NCI-H1694 (cell line): ENCODE data around the gene DOCK3.

Experiments
- DNase-seq: peaks from one replicate; lab custom pipeline; 2025; lab: John Stamatoyannopoulos, UW

Gene DOCK3, protein sequence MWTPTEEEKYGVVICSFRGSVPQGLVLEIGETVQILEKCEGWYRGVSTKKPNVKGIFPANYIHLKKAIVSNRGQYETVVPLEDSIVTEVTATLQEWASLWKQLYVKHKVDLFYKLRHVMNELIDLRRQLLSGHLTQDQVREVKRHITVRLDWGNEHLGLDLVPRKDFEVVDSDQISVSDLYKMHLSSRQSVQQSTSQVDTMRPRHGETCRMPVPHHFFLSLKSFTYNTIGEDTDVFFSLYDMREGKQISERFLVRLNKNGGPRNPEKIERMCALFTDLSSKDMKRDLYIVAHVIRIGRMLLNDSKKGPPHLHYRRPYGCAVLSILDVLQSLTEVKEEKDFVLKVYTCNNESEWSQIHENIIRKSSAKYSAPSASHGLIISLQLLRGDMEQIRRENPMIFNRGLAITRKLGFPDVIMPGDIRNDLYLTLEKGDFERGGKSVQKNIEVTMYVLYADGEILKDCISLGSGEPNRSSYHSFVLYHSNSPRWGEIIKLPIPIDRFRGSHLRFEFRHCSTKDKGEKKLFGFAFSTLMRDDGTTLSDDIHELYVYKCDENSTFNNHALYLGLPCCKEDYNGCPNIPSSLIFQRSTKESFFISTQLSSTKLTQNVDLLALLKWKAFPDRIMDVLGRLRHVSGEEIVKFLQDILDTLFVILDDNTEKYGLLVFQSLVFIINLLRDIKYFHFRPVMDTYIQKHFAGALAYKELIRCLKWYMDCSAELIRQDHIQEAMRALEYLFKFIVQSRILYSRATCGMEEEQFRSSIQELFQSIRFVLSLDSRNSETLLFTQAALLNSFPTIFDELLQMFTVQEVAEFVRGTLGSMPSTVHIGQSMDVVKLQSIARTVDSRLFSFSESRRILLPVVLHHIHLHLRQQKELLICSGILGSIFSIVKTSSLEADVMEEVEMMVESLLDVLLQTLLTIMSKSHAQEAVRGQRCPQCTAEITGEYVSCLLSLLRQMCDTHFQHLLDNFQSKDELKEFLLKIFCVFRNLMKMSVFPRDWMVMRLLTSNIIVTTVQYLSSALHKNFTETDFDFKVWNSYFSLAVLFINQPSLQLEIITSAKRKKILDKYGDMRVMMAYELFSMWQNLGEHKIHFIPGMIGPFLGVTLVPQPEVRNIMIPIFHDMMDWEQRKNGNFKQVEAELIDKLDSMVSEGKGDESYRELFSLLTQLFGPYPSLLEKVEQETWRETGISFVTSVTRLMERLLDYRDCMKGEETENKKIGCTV (N-terminal part only)

DNA sequence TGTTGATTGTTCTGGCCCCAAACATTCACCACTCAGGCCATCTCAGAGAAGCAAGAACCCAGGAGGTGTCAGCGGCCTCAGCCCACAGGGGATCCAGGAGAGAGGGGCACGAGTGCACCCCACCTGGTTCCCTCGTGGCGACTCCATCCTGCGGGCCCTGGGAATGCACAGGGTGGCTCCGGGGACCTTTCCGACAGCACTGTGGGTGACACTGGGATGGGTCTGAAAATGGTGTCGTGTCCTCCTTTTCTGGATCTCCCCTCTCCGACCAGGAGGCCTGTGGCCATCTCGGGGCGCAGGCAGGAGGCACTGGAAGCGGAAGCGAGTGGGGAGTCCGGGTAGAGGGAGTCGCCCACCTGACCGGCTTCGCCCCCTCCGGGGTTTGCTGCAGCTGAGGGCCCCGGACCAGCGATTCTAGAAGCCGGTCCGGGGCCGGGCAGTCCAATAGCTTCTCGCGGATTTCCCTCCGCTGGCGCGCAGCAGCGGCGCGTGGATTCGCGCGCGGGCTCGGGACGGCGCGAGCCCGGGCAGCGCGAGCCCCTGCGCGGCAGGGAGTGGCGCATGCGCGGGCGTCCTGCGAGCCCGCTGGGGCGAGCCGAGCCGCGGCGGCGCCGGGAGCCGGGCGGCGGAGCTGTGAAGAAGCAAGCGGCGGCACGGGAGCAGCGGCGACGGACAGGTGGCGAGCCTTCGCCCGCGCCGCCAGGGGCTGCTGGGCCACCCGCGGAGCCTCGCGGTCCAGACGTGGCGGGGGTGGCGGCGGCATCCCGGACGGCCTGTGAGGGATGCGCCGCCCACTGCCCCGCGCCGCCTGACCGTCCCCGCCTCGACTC is at the start of gene DOCK3:
Gene DOCK3, plus strand, starts transcription at position 579 of the 830 bp plus-strand sequence. CDS start 337 bp downstream, outside the sequence.
- no peak for DNase-seq

DNA sequence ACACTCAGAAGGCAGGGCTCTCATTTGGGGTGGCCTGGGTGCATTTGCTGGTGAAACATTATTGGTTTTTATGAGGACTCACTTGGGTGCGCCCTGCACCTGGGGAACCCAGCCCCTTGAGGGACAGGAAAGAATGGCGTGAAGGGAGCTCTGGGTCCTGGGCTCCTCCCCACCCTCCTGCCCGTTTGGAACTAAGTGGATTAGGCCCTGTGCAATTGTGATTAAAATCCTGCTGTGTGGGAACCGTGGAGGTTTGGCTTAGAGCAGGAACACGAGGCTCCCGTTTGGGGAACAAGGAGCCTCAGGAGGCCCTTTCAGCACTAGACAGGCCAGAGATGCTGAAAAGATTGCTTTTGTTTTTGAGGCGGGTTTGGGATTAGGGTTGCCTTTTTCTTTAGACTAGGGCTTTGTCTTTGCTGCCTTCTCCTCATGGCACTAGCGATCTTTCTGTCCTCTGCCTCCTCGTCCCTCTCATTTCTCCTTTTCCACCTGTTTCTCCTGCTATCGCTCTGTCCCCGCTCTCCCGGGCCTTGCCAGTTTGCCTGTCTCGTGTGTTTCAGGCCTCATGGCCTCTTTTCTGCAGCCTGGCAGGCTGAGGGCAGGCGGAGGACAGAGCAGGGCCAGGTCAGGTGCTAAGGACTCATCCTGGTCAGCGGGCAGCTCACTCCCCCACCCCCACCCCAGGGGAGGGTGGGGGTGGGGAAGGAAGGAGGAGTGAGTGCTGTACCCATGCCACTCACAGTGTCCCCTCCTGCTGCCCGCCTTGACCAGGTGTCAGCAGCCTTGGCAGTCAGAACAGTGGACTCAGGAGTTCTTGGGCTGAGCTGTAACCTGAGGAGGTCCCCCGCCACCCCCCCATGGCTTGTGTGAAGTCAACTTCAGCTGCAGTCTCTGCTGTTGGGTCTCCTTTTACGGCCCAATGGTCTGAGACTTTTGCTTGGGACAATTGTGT is 49.2 kb upstream of the DOCK3 start:
- no peak for DNase-seq

DNA sequence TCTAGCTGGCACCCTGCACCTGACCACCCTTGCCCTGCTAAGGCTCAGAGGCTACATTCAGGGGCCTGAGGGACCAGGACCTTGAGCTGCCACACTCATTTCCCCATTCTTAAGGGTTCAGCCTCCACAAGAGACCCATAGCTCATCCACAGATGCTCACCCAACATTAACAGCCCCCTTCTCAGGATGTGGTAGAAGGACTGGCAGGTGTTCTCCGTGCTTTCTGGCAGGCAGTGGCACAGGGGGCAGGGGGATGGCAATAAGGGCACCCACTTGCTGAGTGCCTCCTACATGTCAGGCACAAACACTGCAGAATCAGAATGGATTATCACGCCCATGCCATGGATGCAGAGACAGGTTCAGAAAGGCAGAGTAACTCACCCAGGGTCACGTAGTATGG is 48.3 kb upstream of the DOCK3 start:
- no peak for DNase-seq

DNA sequence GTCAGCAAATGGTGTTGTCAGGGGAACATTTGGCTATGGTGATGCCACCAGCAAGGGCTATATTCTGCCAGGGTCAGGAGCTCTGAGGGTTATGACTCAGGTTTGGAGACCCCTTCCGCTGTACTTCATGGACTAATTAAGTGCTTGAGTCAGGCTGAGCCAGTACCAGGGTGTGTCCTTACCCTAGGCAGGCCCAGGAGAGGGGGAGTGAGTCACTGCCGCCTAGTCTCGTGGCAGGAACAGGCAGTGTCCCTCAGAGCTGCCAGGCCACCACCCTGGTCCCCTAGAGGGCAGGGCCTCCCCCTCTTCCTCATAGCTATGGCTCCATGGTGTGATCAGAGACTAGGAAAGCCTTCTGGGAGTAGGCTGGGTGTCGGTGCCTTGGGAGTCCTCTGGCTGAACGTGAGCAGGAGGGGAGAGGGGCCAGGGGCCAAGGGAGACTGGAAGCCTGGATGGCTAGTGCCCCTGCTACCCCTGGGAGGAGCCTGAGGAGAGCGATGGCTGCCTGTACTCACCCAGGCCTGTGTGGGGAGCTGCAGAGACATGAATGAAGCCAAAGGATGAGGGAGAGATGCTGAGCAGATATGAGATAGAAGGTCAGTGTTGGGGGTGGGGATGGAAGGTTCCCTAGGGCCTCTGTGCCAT is 47.2 kb upstream of the DOCK3 start:
- DNase-seq = no peak

DNA sequence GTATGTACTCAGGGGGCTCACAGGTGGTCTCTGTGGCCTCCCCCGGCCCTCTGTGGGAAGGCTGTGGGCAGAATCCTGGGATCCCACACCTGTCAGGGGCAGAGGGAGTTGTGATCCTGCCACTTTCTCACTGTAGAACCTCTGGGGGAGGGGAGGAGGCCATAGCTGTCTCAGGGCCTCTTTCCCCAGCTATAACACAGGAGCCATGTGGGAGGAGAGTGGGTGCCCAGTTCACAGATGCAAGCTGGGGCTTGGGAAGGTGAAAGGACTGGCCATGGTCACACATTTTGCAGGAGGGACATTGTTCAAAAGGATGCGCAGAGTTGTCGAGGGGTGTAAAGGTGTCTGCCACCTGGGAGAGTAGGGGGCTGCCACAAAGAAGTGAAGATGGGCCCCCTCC is 46.1 kb upstream of the DOCK3 start:
- DNase-seq = no peak

DNA sequence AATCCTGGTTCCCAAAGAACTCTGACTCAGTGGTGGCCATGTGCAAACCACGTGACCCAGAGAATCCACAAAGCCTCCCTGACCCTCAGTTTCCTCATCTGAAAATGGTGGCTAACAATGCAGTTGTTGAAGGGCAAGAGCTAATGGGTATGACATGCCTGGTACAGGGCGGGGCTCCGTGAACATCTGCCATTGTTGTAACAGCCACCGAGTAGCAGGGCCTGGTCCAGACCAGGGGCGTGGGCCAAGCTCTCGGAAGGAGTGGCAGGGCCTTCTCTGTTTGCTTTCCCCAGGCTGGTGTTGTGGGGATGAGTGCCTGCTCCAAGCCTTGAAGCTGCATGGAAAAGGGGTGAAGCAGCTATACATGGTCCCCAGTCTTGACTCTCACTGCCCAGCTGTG is 44.3 kb upstream of the DOCK3 start:
- DNase-seq = no peak

DNA sequence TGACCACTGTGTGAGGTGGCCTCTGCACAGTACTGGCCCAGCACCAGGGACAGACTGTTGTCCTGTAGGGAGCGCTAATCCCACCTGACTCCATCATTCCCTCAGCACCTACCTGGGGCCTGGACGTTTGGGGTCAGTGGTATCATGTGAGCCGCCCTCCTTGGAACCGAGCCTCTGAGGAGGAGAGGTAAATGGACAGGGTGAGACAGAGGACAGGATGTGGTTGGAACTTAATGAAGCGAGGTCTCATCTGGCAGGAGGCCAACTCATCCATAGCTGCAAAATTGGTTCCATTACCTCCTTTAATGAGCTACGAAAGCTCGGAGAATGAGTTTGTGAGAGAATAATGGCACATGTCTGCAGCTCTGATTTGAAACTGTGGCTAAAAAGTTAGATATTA is 43.9 kb upstream of the DOCK3 start:
- DNase-seq = no peak

DNA sequence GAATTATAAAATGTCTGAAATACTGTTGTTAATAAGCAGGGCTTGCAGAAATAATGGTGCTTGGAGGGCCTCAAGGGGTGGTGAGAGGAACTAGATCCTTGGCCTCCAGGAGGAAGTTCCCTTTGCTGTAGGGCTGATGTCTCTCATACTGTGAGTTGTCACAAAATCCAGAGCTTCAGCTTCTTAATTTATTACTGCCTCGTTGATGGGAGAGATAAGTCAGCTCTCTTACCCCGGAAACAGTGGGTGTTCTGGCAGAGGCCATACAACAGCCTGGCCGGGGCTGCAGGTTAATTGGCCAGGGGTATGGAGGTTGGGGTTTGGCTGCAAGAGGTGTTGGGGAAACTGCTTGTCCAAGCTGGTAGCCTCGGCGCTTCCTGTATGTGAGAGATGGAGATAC is 42.3 kb upstream of the DOCK3 start:
- no peak for DNase-seq

DNA sequence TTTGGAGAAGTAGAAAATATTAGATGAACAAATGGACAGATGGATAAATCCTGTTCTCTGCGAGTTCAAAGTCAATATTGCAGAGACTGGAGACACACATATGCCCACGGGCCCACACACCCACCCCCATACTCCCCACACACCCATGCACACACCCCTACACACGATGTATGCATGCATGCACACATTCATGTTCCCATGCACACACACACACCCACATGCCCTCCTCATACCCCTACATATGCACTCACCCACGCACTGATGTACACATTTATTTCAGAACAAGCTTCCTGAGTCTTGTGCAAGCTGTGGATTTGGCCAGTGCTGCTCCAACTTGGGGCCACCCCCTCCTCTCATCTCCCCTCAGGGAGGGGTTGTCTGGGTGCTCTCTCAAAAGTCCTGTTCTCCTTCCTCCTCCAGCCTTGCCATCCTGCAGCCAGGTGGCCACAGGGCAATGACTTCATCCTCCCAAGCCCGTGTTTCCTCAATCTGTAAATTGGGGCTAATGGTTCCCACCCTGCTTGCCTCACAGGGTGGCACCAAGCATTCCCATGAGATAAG is 41.4 kb upstream of the DOCK3 start:
- DNase-seq = no peak

DNA sequence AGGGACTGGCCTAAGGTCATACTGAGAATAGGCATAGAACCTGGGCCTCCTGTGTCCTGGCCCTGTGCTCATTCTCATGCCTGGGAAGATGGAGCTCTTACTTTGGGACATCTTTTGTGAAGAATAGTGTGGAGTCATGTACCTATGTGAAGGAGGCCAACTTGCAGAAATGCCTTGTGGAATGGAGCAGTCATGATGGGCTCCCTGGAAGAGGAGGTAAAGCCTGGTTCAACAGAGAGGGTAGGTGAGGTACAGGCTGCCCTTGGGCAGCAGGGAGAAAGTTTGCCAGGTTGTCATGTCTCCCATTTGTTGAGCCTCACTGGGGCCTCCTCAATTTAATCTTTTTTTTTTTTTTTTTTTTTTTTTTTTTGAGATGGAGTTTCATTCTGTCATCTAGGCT is 39.7 kb upstream of the DOCK3 start:
- DNase-seq = no peak

DNA sequence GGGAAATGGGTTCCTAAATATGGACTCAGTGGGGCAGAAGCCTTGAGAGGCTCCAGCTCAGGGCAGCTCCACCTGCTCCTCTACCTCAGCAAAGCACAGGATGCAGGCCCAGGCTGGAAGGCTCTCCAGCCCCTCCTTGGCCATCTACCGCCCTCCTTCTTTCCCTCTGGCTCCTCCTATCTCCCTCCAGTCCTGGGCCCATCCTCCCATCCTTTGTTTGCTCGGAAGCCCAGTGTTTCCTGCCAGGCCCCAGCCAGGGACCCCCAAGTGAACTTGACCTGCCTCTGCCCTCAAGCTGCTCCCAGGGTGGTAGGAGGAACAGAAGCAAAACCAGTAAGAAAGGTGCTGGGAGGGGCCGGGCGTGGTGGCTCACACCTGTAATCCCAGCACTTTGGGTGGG is 37.7 kb upstream of the DOCK3 start:
- no peak for DNase-seq

DNA sequence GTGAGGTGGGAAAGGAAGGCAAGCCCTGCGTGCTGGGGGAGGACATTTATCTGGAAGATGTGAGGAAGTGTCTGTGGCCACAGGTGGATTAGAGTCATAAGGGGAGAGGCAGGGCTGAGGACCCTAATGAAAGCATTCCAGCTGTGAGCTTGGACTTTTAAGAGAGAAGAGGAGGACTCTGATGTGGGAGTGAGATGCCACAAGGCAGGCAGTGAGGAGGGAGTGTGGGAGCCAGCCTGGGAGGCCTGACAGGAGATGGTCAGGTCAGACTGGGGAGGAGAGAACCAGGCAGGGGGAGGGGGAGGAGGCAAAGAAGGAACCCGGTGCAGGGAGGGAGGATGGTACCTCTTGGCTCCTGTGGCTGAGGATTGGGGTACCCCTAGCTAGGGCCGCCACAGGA is 36.8 kb upstream of the DOCK3 start:
- no peak for DNase-seq

DNA sequence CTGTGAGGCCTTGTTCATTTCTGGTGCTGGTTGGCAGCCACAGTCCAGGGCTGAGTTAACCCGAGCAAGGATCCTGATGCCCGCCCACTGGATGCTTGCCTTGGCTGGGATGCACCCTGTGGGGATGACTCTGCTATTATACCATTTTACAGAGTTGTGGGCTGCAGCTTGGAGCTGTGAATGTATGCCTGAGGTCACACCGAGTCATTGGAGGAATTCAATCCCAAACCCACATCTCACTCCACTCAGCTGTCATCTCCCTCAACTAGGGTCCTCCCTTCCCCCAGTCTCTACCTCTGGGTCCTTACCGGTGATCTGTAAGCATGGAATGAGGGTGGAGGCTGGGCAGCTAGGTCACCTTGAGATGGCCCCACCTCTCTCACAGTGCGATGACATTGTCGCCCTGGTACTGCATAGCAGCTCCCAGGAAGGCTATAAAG is 35.7 kb upstream of the DOCK3 start:
- no peak for DNase-seq

DNA sequence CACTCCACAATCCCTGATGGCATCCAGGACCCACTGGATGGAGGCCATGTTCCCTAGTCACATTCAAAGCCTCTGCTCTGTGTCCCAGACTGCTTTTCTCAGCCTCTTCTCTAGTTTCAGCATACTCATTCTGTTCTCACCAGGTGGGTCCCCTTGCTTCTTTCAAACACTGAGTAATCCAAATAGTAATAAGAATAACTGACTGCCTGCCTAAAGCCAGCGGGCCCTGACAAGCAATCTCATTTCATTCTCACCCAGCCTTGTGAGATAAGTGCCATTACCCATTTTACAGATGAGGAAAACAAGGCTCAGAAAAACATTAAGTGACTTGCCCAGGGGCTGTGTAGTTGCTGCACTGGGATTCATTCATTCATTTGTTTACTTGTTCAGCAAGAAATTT is 32.3 kb upstream of the DOCK3 start:
- no peak for DNase-seq

DNA sequence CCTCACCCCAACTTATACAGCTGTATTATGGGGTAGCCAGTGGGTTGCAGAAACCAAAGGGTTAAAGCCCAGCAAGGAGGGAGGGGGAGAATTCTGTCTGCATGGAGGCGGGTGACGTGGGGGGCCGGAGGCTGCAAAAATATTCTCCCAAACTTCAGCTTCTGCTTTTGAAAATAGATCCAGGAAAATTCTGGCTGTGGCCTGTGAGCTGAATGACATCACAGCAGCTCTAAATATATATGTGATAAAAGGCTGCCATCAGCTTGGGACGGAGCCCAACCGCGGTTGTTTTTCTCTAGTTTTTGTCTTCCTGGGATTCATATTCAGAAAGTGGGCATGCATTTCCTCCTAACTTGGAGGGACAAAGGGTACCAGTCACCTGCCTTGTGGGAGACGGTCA is 30.2 kb upstream of the DOCK3 start:
- DNase-seq = no peak

DNA sequence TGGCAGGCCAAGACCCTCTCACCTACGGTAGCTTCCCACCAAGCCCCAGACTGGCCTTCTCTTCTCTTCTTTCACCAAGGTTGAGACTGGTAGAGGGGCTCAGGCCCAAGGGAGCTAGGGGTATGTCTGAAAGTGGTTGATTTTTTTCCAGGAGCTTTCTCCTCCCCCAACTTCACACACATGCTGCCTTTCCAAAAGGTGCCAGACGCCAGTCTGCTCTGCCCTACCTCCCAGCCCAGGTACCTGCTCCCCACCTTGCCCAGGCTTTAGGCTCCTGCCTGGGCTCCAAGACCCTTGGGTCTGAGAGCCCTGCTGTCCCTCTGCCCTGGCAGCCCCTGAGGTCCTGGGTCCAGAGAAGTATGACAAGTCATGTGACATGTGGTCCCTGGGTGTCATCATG is 29.3 kb upstream of the DOCK3 start:
- no peak for DNase-seq

DNA sequence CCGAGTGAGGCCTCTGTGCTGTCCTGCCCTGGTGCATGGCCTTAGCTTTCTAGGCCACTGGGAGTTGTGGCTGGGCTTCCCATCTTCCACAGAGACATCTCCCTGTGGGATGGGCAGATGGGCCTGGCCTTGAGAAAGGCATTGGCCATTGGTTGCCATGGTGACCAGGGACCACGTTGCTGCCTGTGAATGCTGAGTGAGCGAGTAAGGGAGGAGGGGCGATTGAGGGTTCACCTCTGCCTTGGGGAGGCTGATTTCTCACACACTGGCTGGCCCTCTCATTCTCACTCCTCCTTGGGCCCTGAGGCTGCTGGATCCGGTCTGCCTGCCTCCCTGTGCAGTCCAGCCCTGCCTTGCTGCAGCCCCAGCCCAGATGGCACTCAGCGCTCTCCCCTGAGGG is 26.4 kb upstream of the DOCK3 start:
- no peak for DNase-seq

DNA sequence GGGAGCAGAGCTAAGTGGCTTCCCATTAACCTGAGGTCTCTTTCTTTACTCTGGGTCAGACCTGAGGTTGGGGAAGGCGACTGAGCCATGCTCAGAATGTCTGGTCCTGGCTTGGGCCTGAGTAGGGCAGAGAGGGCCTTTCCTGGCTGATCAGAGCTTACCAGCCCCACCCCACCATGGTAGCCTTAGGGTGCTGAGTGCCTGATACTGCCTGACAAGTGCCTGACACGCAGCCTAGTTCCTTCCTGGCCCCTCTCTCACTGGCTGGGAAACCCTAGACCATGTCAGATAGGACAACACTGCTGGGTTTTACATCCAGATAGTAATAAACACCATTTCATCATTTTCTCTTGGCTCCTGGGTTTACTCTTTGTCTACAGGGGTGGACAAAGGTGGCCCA is 25.8 kb upstream of the DOCK3 start:
- no peak for DNase-seq

DNA sequence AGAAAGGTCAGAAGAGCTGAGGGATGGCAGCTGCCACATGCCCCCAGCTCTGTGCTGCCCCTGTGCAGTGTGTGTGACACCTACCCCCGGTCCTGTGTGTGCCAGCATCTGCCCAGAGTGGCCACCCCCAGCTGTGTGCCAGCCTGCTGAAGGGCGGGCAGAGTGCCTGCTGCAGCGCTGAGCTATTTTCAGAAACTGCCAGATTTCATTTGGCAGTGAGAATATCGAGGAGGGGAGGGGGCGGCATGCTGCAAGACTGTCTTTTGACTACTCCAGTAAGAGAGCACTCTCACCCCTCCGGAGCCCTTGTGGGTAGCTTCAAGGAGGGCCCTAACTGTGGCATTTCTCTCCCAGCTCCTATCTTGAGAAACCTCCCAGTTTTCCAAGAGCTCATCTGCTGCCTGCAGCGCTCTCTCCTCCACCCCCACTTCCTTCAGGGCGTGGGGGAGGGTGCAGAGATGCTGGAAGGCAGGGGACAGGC is 25.2 kb upstream of the DOCK3 start:
- no peak for DNase-seq
